Measurements from ENCODE around the gene GLP1R. TPM values are rescaled to one million over a fixed set of nuclear protein-coding genes. Genes with fewer than 3 reads are reported as not detected.

The GLP1R gene
- total RNA-seq, 1 experiment from 2014 or later = 1.8 TPM

- TF ChIP-seq, protein P1, sequence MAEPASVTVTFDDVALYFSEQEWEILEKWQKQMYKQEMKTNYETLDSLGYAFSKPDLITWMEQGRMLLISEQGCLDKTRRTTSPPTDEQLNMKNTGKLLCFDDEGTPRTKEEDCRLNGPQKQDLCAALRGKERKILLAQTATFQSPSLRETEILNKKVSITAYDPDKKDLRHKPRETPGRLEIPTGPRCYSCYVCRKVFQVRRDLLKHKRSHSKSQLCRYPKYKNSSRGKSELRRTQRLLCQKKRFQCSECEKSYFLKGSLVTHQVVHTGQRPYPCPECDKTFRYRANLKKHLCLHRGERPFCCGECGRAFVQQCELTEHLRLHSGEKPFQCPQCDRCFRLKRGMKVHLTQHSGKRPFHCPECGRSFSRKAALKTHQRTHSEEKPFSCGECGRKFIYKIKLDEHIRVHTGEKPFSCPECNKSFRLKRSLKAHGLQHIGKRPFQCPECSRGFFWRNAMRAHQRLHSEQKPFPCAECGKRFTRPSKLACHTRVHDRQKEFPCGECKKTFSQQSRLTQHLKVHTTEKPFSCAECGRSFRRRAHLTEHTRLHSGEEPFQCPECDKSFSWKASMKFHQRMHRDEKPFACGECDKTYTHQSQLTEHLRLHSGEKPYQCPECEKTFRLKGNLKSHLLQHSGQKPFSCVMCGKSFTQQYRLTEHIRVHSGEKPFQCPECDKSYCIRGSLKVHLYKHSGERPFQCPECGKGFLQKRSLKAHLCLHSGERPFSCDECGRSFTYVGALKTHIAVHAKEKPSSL (CRISPR knock-in tag; conservative IDR thresholded peaks at IDR 0.05) = no peak
- TF ChIP-seq JAZF1 (CRISPR knock-in tag; IDR thresholded peaks at IDR 0.05) = no peak
- TF ChIP-seq ZNF138 (CRISPR knock-in tag; conservative IDR thresholded peaks at IDR 0.05) = no peak
- TF ChIP-seq, protein P2, sequence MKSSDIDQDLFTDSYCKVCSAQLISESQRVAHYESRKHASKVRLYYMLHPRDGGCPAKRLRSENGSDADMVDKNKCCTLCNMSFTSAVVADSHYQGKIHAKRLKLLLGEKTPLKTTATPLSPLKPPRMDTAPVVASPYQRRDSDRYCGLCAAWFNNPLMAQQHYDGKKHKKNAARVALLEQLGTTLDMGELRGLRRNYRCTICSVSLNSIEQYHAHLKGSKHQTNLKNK (CRISPR knock-in tag; IDR thresholded peaks at IDR 0.05) = no peak
- TF ChIP-seq MYBL2 (CRISPR knock-in tag; IDR thresholded peaks at IDR 0.05) = no peak
- TF ChIP-seq ZNF219 (CRISPR knock-in tag; IDR thresholded peaks at IDR 0.05; ENCODE audit: borderline replicate concordance) = no peak
- TF ChIP-seq CTCF (IDR thresholded peaks at IDR 0.05) = no peak
These were observed 70.3 kb downstream of the GLP1R start (continued) for GRCh38 chr6:39118921-39119320.

DNA sequence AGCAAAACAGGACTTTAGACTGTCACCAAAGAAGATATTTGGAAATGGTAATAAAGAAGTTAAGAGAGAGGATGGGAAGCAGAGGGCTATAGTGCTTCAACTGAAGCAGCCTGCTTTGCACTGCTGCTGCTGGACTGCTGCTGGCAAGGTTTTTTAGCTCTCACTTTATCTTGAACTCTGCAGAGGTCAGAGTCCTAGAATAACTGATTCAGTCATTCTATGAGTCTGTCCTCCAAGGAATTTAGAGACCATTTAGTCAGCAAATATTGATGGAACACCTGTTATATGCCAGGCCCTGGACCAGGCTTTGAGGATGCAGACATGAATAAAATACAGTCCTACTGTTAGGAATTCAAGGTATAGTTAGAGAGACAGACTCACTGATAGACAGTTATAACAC is 75.5 kb downstream of the GLP1R start:
- ChIA-PET POLR2A (no interaction called here), CTCF (interaction anchor here (0.7 to 1.5 kb wide), 2 partner anchors 9 to 177 kb away, joined by 3 read pairs; partner anchors contain the start of gene SAYSD1)
- no peak for ATAC-seq
- H3K27me3 Mint-ChIP-seq (ENCODE audit: low read depth) = peaks cover 20% of the 10 kb centered on the region
- H3K27ac Mint-ChIP-seq = no peak overlapping the region
- TF ChIP-seq MXD4 (CRISPR knock-in tag; IDR thresholded peaks at IDR 0.05; ENCODE audit: borderline replicate concordance) (no peak), TP53 (CRISPR knock-in tag; IDR thresholded peaks at IDR 0.05) (no peak), E2F5 (CRISPR knock-in tag; IDR thresholded peaks at IDR 0.05) (no peak), MLX (CRISPR knock-in tag; IDR thresholded peaks at IDR 0.05) (no peak), ZNF532 (CRISPR knock-in tag; IDR thresholded peaks at IDR 0.05; ENCODE audit: borderline replicate concordance) (no peak), CBFB (CRISPR knock-in tag; IDR thresholded peaks at IDR 0.05; ENCODE audit: low read depth) (no peak), ZNF317 (CRISPR knock-in tag; IDR thresholded peaks at IDR 0.05; ENCODE audit: borderline replicate concordance, low read depth) (no peak), AR (CRISPR knock-in tag; IDR thresholded peaks at IDR 0.05) (no peak), ZNF121 (CRISPR knock-in tag; IDR thresholded peaks at IDR 0.05) (no peak), NFATC4 (CRISPR knock-in tag; IDR thresholded peaks at IDR 0.05) (no peak), JUN (CRISPR knock-in tag; IDR thresholded peaks at IDR 0.05) (no peak), ZNF219 (CRISPR knock-in tag; IDR thresholded peaks at IDR 0.05; ENCODE audit: borderline replicate concordance) (no peak), NR2C2 (CRISPR knock-in tag; IDR thresholded peaks at IDR 0.05) (no peak), ZNF423 (CRISPR knock-in tag; IDR thresholded peaks at IDR 0.05) (no peak)
- TF ChIP-seq, protein P3, sequence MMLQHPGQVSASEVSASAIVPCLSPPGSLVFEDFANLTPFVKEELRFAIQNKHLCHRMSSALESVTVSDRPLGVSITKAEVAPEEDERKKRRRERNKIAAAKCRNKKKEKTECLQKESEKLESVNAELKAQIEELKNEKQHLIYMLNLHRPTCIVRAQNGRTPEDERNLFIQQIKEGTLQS (CRISPR knock-in tag; conservative IDR thresholded peaks at IDR 0.05) = no peak
- TF ChIP-seq, protein P2 (CRISPR knock-in tag; IDR thresholded peaks at IDR 0.05) = no peak
- no peak overlapping the region for H3K4me3 Mint-ChIP-seq
- H3K9me3 Mint-ChIP-seq = peaks cover 8% of the 10 kb centered on the region; the same call in 1 of the 2 replicates
- no peak for DNase-seq (ENCODE audit: low spot score)
- H3K4me1 Mint-ChIP-seq = no peaks in the 10 kb centered on the region
- no peaks in the 10 kb centered on the region for H3K36me3 Mint-ChIP-seq

All from WTC11 (cell line).